Esophagus muscularis mucosa (tissue), 4 donors: ENCODE results near the gene UGT1A6. TPM values are rescaled to one million over a fixed set of nuclear protein-coding genes. Genes with fewer than 3 reads are reported as not detected.
"Not testable (repeated sequence)": the region's sequence is repeated elsewhere in the genome, so short reads cannot be mapped to it uniquely, and the experiment has no call there.

Experiments
- DNase-seq: peaks from one replicate; pipeline ENCODE4 v3.0.0-alpha.2; 2017; ENCODE audit errors: extremely low spot score
- H3K27ac ChIP-seq, 4 donors: fragments of 200-600 bp; sonication (generic); replicated peaks in 1 of 4; 1 replicate in 3 of 4; 2 replicates in 1 of 4; pipeline ENCODE4 v1.5.1; 2016 to 2019; ENCODE audit warnings: mild to moderate bottlenecking in 1 of 4
- H3K27me3 ChIP-seq, 4 donors: fragments of 200-600 bp; sonication (generic); one replicate each; pipeline versions ENCODE4 v1.5.1 to v1.6.0; 2016 to 2019
- H3K36me3 ChIP-seq, 4 donors: fragments of 200-600 bp; sonication (generic); one replicate each; pipeline ENCODE4 v1.5.1; 2016 to 2019
- H3K4me1 ChIP-seq, 4 donors: fragments of 200-600 bp; sonication (generic); one replicate each; pipeline ENCODE4 v1.5.1; 2016 to 2019
- H3K4me3 ChIP-seq, 4 donors: fragments of 200-600 bp; sonication (generic); 1 replicate in 2 of 4; 2 replicates in 2 of 4; pipeline ENCODE4 v1.5.1; 2016 to 2019; ENCODE audit warnings: mild to moderate bottlenecking in 4 of 4, moderate library complexity in 1 of 4
- H3K9me3 ChIP-seq, 4 donors: fragments of 200-600 bp; sonication (generic); 1 replicate in 3 of 4; 2 replicates in 1 of 4; pipeline ENCODE4 v1.5.1; 2016 to 2019
- EP300 ChIP-seq: sonication (generic); formaldehyde crosslinking; IDR thresholded peaks from one replicate; pipeline ENCODE4 v1.6.1; 2017; ENCODE audit warnings: antibody characterized with exemption
- POLR2A ChIP-seq: fragments of 450-650 bp; IDR thresholded peaks from one replicate; pipeline ENCODE4 v1.6.1; 2017; ENCODE audit warnings: antibody characterized with exemption, moderate library complexity, mild to moderate bottlenecking, low read depth
- POLR2AphosphoS5 ChIP-seq, 2 donors: sonication (generic); formaldehyde crosslinking; IDR thresholded peaks; one replicate each; pipeline ENCODE4 v1.6.1; 2017; ENCODE audit warnings: antibody characterized with exemption in 2 of 2
- WGBS: methylation state at CpG from one replicate; pipeline ENCODE4 v1.1.5; 2018; 5-methylcytosine and 5-hydroxymethylcytosine counted together
- intact Hi-C: fragments of 100-400 bp; cut with DNase I; formaldehyde crosslinking; loops from one replicate; pipeline ENCODE4 v1.15.1; 2023
- total RNA-seq, 4 donors: library from RNA; depleted of rRNA; stranded (reverse); fragments of >200 nt; gene quantifications; one replicate each; pipeline versions ENCODE4 v1.1.0 to v1.2.1, GENCODE V29; 2016
- TF ChIP-seq, protein P1 (sequence below), 3 experiments: fragments of 200-600 bp in 2 of 3; fragments of 450-650 bp in 1 of 3; sonication (generic) in 2 of 3; IDR thresholded peaks; one replicate each; pipeline ENCODE4 v1.5.1; 2017 to 2019; ENCODE audit warnings: antibody characterized with exemption in 3 of 3, mild to moderate bottlenecking in 2 of 3, moderate library complexity in 1 of 3

UGT1A6 gene
- not detected for total RNA-seq

DNA sequence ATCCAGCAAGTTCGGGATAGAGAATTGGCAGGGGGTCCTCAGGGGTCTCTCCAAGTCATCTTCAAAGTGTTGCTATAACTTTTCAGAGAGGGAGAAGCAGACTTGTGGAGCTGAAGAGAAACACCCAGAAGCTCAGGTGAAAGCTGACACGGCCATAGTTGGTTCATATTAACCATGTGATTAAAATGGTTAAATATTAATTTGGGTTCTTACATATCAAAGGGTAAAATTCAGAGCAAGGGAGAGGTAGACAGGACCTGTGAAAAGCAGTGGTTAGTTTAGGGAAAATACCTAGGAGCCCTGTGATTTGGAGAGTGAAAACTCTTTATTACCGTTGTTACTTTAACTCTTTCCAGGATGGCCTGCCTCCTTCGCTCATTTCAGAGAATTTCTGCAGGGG, at the start of gene UGT1A6:
UGT1A6 (plus strand) TSS at position 243 of the 400 bp plus-strand sequence; CDS start at position 358, 115 bp downstream.
- TF ChIP-seq POLR2AphosphoS5 (IDR thresholded peaks at IDR 0.05) (no peak), POLR2A (no peak), EP300 (no peak)
- TF ChIP-seq, protein P1, sequence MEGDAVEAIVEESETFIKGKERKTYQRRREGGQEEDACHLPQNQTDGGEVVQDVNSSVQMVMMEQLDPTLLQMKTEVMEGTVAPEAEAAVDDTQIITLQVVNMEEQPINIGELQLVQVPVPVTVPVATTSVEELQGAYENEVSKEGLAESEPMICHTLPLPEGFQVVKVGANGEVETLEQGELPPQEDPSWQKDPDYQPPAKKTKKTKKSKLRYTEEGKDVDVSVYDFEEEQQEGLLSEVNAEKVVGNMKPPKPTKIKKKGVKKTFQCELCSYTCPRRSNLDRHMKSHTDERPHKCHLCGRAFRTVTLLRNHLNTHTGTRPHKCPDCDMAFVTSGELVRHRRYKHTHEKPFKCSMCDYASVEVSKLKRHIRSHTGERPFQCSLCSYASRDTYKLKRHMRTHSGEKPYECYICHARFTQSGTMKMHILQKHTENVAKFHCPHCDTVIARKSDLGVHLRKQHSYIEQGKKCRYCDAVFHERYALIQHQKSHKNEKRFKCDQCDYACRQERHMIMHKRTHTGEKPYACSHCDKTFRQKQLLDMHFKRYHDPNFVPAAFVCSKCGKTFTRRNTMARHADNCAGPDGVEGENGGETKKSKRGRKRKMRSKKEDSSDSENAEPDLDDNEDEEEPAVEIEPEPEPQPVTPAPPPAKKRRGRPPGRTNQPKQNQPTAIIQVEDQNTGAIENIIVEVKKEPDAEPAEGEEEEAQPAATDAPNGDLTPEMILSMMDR (IDR thresholded peaks at IDR 0.05): no peak
- Histone ChIP-seq H3K4me3 (no peak within 1 kb of the TSS), H3K9me3 (no peaks in the 10 kb centered on the region), H3K27me3 (no peaks in the 10 kb centered on the region), H3K27ac (no peak within 1 kb of the TSS), H3K36me3 (no peaks in the 10 kb centered on the region), H3K4me1 (no peaks in the 10 kb centered on the region)
- WGBS: 90% methylated on average over 4 of the region's 4 CpGs
- DNase-seq: no peak
- intact Hi-C loops: no loop called here

DNA sequence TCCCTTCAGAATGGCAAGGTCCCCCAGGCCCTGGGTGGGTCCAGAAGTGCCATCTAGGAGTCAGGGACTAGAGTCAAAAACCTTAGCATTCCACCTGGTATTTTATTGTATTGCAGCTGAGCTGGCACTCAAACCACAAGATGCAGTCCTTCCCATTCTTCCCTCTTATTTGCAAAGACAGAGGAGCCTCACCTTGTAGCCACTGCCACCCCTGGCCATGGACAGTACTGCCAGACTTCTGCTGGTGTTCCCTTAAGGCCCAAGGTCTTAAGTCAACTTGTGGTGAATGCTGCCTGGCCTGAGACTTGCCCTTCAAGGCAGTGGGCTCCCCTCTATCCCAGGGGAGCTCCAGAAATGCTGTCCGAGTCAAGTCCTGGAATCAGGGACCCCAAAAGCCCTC, 49.6 kb upstream of the UGT1A6 start:
- no peak for DNase-seq
- no peaks in the 10 kb centered on the region for H3K4me1 ChIP-seq
- no peak overlapping the region for H3K4me3 ChIP-seq
- no peak overlapping the region for H3K27ac ChIP-seq
- no peak for TF ChIP-seq POLR2A
- TF ChIP-seq, protein P1 (IDR thresholded peaks at IDR 0.05): no peak
- no peak for TF ChIP-seq EP300
- TF ChIP-seq POLR2AphosphoS5 (IDR thresholded peaks at IDR 0.05): no peak
- peaks cover 0 to 15% (median 0%) of the 10 kb centered on the region in 4 donors for H3K9me3 ChIP-seq
- no peaks in the 10 kb centered on the region for H3K36me3 ChIP-seq
- intact Hi-C loops: no loop called here
- H3K27me3 ChIP-seq: no peaks in the 10 kb centered on the region
- WGBS: 80% methylated on average over 1 of the region's 1 CpG

DNA sequence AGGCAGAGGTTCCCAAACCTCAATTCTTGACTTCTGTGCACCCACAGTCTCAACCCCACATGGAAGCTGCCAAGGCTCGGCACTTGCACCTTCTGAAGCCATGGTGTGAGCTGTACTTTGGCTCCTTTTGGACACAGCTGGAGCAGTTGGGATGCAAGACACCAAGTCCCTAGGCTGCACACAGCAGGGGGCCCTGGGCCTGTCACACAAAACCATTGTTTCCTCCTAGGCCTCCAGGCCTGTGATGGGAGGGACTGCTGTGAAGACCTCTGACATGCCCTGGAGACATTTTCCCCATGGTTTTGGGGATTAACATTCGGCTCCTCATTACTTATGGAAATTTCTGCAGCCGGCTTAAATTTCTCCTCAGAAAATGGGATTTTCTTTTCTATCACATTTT, 46.7 kb upstream of the UGT1A6 start:
- intact Hi-C loops, H3K27me3 ChIP-seq, H3K4me3 ChIP-seq, H3K4me1 ChIP-seq, H3K27ac ChIP-seq, H3K36me3 ChIP-seq, DNase-seq: not testable (repeated sequence)
- H3K9me3 ChIP-seq: peaks cover 0 to 15% (median 0%) of the 10 kb centered on the region in 4 donors
- 79% methylated on average over 3 of the region's 3 CpGs for WGBS

DNA sequence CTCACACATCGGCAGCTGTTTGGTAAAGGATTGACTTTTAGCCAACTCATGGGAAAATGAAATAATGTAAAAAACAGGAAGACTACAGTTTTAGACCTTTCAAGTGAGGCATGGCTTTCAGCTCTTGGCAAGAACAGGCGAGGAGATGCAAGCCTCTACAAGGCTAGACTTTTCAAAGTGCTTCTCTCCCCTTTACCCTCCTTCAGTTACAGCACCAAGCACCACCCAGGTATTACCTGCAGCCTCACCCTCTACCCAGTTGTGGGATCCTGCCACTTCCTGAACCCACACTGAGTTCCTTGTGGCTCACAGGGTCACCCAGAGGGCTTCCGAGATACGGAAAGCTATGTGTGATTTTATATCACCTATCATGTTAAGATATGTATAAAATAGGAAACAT, 41.7 kb upstream of the UGT1A6 start:
- Histone ChIP-seq H3K4me1 (no peaks in the 10 kb centered on the region), H3K4me3 (no peak overlapping the region), H3K36me3 (no peaks in the 10 kb centered on the region), H3K27me3 (peaks cover 0 to 11% (median 0%) of the 10 kb centered on the region in 4 donors), H3K27ac (no peak overlapping the region), H3K9me3 (no peaks in the 10 kb centered on the region)
- intact Hi-C loops: no loop called here
- WGBS: 82% methylated on average over 4 of the region's 4 CpGs
- no peak for DNase-seq
- TF ChIP-seq POLR2A (no peak), EP300 (no peak), POLR2AphosphoS5 (IDR thresholded peaks at IDR 0.05) (no peak)
- TF ChIP-seq, protein P1 (IDR thresholded peaks at IDR 0.05): no peak

DNA sequence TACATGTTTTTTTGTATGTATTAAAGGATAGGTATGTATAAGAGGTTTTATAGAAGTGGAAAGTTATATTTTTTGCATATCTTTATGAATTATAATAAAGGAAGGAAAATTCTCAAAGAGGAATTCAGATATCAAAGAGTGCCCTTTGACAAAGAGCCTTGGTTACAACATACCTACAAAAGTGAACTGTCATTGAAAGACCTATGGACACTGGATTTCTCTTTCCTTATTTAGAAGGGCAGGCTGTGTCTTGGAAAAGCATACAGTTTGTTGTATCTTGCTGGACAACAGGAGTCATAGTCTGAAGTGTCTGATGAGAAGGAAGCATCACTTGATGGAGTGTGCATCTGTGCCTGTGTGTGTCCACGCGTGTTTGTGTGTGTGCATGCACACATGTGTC, 41.3 kb upstream of the UGT1A6 start:
- 87% methylated on average over 2 of the region's 2 CpGs for WGBS
- Histone ChIP-seq H3K27ac (no peak overlapping the region), H3K4me1 (no peaks in the 10 kb centered on the region), H3K36me3 (no peaks in the 10 kb centered on the region), H3K9me3 (no peaks in the 10 kb centered on the region), H3K4me3 (no peak overlapping the region), H3K27me3 (peaks cover 0 to 11% (median 0%) of the 10 kb centered on the region in 4 donors)
- TF ChIP-seq, protein P1 (IDR thresholded peaks at IDR 0.05): no peak
- no peak for TF ChIP-seq POLR2A
- no peak for TF ChIP-seq EP300
- TF ChIP-seq POLR2AphosphoS5 (IDR thresholded peaks at IDR 0.05): no peak
- DNase-seq: no peak
- intact Hi-C loops: no loop called here
